CD8-positive, alpha-beta memory T cell (primary cell): ENCODE results near the gene NRAP. TPM values are rescaled to one million over a fixed set of nuclear protein-coding genes. Genes with fewer than 3 reads are reported as not detected.

Source experiments
- CTCF ChIA-PET: fragments of 350-600 bp; sonication (Branson Sonifier 250); formaldehyde crosslinking; loops from one replicate; lab custom pipeline; 2021; ENCODE audit warnings: antibody characterized with exemption; lab: Charles Lee
- POLR2A ChIA-PET: fragments of 350-600 bp; sonication (Branson Sonifier 250); formaldehyde crosslinking; loops from one replicate; lab custom pipeline; 2021; ENCODE audit warnings: antibody characterized with exemption; lab: Charles Lee
- DNase-seq, 5 donors: peaks; one replicate each; pipeline versions ENCODE4 v3.0.0 to v3.0.0-alpha.2; 2020 to 2022; ENCODE audit warnings: mixed read lengths in 1 of 5
- H3K27ac ChIP-seq: one replicate; pipeline ENCODE4 v1.7.0; 2013; ENCODE audit warnings: low read depth, mild to moderate bottlenecking, low read length, moderate library complexity
- H3K27me3 ChIP-seq: 2 replicates; pipeline ENCODE4 v1.7.0; 2013; ENCODE audit warnings: low read length, mild to moderate bottlenecking; ENCODE audit not compliant: insufficient read depth, poor library complexity, severe bottlenecking
- H3K36me3 ChIP-seq: 2 replicates; pipeline ENCODE4 v1.7.0; 2013; ENCODE audit warnings: mild to moderate bottlenecking, low read length, moderate library complexity; ENCODE audit not compliant: insufficient read depth
- H3K4me1 ChIP-seq: 2 replicates; pipeline ENCODE4 v1.7.0; 2013; ENCODE audit warnings: mild to moderate bottlenecking, low read length, moderate library complexity; ENCODE audit not compliant: insufficient read depth
- H3K4me3 ChIP-seq: 2 replicates; pipeline ENCODE4 v1.7.0; 2013; ENCODE audit warnings: mild to moderate bottlenecking, low read length
- H3K9me3 ChIP-seq: 2 replicates; pipeline ENCODE4 v1.7.0; 2013; ENCODE audit warnings: mild to moderate bottlenecking, low read length
- H3K27ac Mint-ChIP-seq, 8 donors: one replicate each; pipeline ENCODE4 v1.8.0; 2020 to 2021; ENCODE audit warnings: mixed read lengths in 8 of 8, mild to moderate bottlenecking in 6 of 8, inconsistent platforms in 3 of 8, moderate library complexity in 3 of 8
- H3K27me3 Mint-ChIP-seq, 2 donors: one replicate each; pipeline ENCODE4 v1.8.0; 2020 to 2021; ENCODE audit warnings: mixed read lengths in 2 of 2, mild to moderate bottlenecking in 1 of 2, moderate library complexity in 1 of 2
- H3K36me3 Mint-ChIP-seq, 3 donors: one replicate each; pipeline ENCODE4 v1.8.0; 2020 to 2021; ENCODE audit warnings: mixed read lengths in 3 of 3, inconsistent platforms in 1 of 3, mild to moderate bottlenecking in 1 of 3
- H3K4me1 Mint-ChIP-seq, 3 donors: one replicate each; pipeline ENCODE4 v1.8.0; 2020 to 2021; ENCODE audit warnings: mixed read lengths in 3 of 3, inconsistent platforms in 1 of 3, mild to moderate bottlenecking in 1 of 3
- H3K4me3 Mint-ChIP-seq, 7 donors: one replicate each; pipeline ENCODE4 v1.8.0; 2020 to 2021; ENCODE audit warnings: mixed read lengths in 7 of 7, mild to moderate bottlenecking in 6 of 7, moderate library complexity in 4 of 7, inconsistent platforms in 2 of 7
- H3K9me3 Mint-ChIP-seq, 5 donors: one replicate each; pipeline ENCODE4 v1.8.0; 2020 to 2022; ENCODE audit warnings: mixed read lengths in 5 of 5, mild to moderate bottlenecking in 3 of 5, moderate library complexity in 2 of 5, inconsistent platforms in 1 of 5
- polyA plus RNA-seq: library from polyadenylated mRNA; unstranded; fragments of 300-500 nt; fragmentation: Illumina TruSeq; gene quantifications from one replicate; pipeline ENCODE4 v1.2.3, GENCODE V29; 2021
- total RNA-seq, 2 experiments: library from RNA; stranded (reverse); gene quantifications; one replicate each; pipeline ENCODE4 v1.2.3, GENCODE V29; 2021

Gene NRAP
- total and polyA plus RNA-seq, 3 experiments from 2014 or later: not detected

DNA sequence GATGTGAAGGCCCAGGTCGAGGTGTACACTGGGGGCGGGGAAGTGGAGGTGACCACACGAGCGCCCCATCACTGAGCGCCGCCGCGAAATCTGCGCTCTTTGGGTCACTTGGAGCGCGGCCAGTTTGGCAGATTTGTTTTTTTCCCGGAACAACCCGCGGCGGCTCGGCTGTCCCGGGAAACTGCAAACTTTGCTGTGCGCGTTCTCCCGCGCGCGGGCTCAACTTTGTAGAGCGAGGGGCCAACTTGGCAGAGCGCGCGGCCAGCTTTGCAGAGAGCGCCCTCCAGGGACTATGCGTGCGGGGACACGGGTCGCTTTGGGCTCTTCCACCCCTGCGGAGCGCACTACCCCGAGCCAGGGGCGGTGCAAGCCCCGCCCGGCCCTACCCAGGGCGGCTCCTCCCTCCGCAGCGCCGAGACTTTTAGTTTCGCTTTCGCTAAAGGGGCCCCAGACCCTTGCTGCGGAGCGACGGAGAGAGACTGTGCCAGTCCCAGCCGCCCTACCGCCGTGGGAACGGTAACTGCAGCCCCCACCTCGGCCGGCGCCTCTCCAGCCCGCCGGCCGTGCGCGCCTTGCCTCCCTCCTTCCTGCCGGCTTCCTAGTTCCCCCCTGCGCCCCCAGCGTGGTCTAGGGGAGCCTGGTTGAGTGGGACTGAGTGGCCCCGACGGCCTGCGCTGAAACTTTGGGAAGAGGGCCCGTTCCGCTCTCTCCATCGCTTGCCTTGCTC, 15.8 kb upstream of the NRAP start, which contains the start of gene CASP7:
CASP7 (plus strand) TSS at position 450 of the 727 bp plus-strand sequence. CDS start 17,582 bp downstream, outside the sequence.
- CTCF ChIA-PET: interaction anchor here (0.7 to 2.5 kb wide), 7 partner anchors 9 to 281 kb away, joined by 3 to 11 read pairs (median 4); partner anchors contain the start of gene NRAP
- peak; percentile 74 to 88 (median 78) for DNase-seq
- POLR2A ChIA-PET: no interaction called here
- H3K27ac Mint-ChIP-seq: peak within 1 kb of the TSS; percentile 86 to 98 (median 94)
- peaks cover 0 to 5% (median 0%) of the 10 kb centered on the region in 5 donors for H3K9me3 Mint-ChIP-seq
- H3K4me1 Mint-ChIP-seq: peaks cover 45 to 54% (median 53%) of the 10 kb centered on the region in 3 donors
- H3K4me3 ChIP-seq: peak within 1 kb of the TSS; percentile 97
- peak within 1 kb of the TSS; percentile 95 to 98 (median 97) for H3K4me3 Mint-ChIP-seq
- no peaks in the 10 kb centered on the region for H3K27me3 Mint-ChIP-seq
- peaks cover 8 to 30% (median 13%) of the 10 kb centered on the region in 3 donors for H3K36me3 Mint-ChIP-seq
- peak within 1 kb of the TSS; percentile 86 for H3K27ac ChIP-seq
- H3K9me3 ChIP-seq: no peaks in the 10 kb centered on the region
- no peaks in the 10 kb centered on the region for H3K36me3 ChIP-seq
- H3K4me1 ChIP-seq: peaks cover 24% of the 10 kb centered on the region
- no peaks in the 10 kb centered on the region for H3K27me3 ChIP-seq

DNA sequence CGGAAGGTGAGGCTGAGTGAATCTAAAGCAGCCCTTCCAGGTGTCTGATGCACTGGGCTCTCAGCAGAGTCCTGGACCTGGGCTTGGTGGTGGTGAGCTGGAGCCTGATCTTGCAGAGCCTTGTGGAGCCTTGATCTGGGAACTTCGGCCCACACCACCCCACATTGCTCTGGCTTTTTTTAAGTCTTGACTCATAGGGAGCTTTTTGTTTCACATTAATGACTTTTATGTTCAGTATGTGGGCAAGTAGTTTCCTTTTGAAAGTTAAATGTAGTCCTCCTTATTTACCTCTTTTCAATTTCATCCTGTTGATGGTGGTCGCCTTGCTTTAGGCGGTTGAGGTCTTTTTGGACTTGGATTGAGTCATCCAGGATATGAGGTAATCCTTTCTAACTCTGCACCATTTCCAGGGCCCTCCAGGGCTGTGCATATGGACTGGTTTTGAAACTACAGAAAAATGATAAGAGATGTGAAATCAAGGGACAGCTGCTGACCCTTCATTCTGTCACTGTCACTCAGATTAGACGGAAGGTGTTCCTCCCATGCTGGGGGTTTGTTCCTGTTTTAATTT, 2.9 kb upstream of the NRAP start:
- ChIA-PET CTCF (no interaction called here), POLR2A (no interaction called here)
- H3K4me3 ChIP-seq: no peak overlapping the region
- Mint-ChIP-seq H3K9me3 (peaks cover 11 to 14% (median 12%) of the 10 kb centered on the region in 5 donors), H3K27me3 (peaks cover 12 to 35% of the 10 kb centered on the region in 2 donors), H3K4me3 (no peak overlapping the region), H3K36me3 (peaks cover 0 to 9% (median 0%) of the 10 kb centered on the region in 3 donors), H3K27ac (no peak overlapping the region), H3K4me1 (no peaks in the 10 kb centered on the region)
- H3K27me3 ChIP-seq: no peaks in the 10 kb centered on the region
- no peaks in the 10 kb centered on the region for H3K4me1 ChIP-seq
- DNase-seq: no peak
- no peaks in the 10 kb centered on the region for H3K36me3 ChIP-seq
- H3K9me3 ChIP-seq: no peaks in the 10 kb centered on the region
- H3K27ac ChIP-seq: no peak overlapping the region

DNA sequence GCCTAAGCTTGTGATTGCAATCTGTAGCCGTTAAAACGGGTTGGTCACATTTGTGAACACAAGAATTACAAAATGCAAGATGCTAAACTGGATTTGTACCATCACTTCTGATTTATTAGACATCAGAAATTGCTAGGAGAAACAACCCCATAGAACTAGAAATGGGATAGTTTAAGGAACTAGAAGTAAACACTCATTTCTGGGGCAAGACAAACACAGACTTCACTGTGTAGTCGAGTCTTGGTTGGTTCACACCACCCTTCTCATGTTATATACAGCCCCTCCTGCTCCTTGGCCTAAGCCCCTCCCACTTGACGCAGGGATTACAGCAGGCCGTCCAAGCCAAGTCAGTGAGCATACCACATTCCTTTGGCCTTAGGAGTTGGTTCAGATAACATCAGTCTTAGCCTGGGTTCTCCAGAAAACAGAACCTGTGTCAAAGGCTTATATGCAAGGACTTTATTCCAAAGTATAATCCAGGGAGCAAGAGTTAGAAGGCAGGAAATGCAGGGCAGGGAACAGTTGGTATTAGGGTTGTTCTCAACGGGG, 2.0 kb upstream of the NRAP start:
- Histone ChIP-seq H3K27me3 (no peaks in the 10 kb centered on the region), H3K4me1 (no peaks in the 10 kb centered on the region), H3K9me3 (no peaks in the 10 kb centered on the region), H3K27ac (no peak overlapping the region), H3K4me3 (no peak overlapping the region), H3K36me3 (no peaks in the 10 kb centered on the region)
- Mint-ChIP-seq H3K9me3 (peaks cover 9 to 10% (median 10%) of the 10 kb centered on the region in 5 donors), H3K4me3 (no peak overlapping the region), H3K4me1 (no peaks in the 10 kb centered on the region), H3K36me3 (peaks cover 0 to 9% (median 0%) of the 10 kb centered on the region in 3 donors), H3K27ac (no peak overlapping the region), H3K27me3 (peaks cover 10 to 28% of the 10 kb centered on the region in 2 donors)
- ChIA-PET CTCF (no interaction called here), POLR2A (no interaction called here)
- DNase-seq: no peak

DNA sequence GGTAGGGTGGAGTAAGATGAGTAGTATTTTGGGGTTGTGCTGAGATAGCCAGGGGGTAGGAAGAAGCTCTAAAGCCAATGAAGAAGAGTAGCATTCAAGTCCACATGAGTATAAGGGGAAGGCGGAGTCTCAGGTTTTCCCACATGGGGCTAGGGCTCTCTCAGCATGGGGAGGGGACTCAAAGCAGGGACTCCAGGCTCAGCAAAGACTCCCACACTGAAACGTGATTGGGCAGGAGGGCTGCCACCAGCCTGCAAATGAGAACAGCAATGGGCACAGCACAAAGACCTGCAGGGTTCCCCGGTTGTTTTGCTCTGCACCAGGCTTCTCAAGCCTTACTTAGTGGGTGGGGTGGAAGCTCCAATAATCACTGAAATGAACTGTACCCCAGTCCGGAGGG, 1.5 kb upstream of the NRAP start:
- ChIA-PET CTCF (no interaction called here), POLR2A (no interaction called here)
- no peaks in the 10 kb centered on the region for H3K9me3 ChIP-seq
- no peak overlapping the region for H3K4me3 ChIP-seq
- no peak for DNase-seq
- H3K27me3 ChIP-seq: no peaks in the 10 kb centered on the region
- peaks cover 0 to 5% (median 0%) of the 10 kb centered on the region in 3 donors for H3K36me3 Mint-ChIP-seq
- no peak overlapping the region for H3K27ac Mint-ChIP-seq
- H3K9me3 Mint-ChIP-seq: peaks cover 4 to 5% (median 5%) of the 10 kb centered on the region in 5 donors
- no peaks in the 10 kb centered on the region for H3K4me1 ChIP-seq
- no peak overlapping the region for H3K4me3 Mint-ChIP-seq
- H3K4me1 Mint-ChIP-seq: no peaks in the 10 kb centered on the region
- H3K36me3 ChIP-seq: no peaks in the 10 kb centered on the region
- H3K27me3 Mint-ChIP-seq: peaks cover 4 to 23% of the 10 kb centered on the region in 2 donors
- no peak overlapping the region for H3K27ac ChIP-seq

DNA sequence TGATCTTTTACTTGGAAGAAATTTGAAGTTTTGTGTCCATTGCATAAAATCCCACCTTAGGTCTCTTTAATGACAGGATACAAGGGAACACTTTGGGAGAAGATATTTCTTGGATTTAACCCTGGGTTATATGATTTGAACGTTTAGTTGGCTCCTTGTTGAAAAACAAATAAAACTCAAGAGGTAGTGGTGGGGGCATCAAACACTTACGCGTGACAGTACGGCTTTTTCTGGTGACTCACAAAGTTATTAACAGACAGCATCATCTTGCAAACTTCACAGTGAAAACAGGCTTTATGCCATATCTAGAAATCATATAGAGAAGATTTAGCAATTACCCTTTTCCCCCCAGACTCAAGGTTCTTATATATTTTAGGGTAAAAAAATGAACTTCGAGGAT, 699 bp downstream of the NRAP start:
- H3K36me3 Mint-ChIP-seq: no peaks in the 10 kb centered on the region
- no peak overlapping the region for H3K27ac Mint-ChIP-seq
- no peaks in the 10 kb centered on the region for H3K27me3 ChIP-seq
- H3K36me3 ChIP-seq: no peaks in the 10 kb centered on the region
- H3K9me3 Mint-ChIP-seq: no peaks in the 10 kb centered on the region
- ChIA-PET CTCF (interaction anchor here (1.3 kb wide), 1 partner anchor 17 kb away, joined by 3 read pairs; no protein-coding TSS in a partner anchor), POLR2A (no interaction called here)
- H3K27ac ChIP-seq: no peak overlapping the region
- H3K4me1 Mint-ChIP-seq: no peaks in the 10 kb centered on the region
- no peak overlapping the region for H3K4me3 Mint-ChIP-seq
- no peak overlapping the region for H3K4me3 ChIP-seq
- no peak for DNase-seq
- no peaks in the 10 kb centered on the region for H3K9me3 ChIP-seq
- H3K27me3 Mint-ChIP-seq: peaks cover 0 to 19% of the 10 kb centered on the region in 2 donors
- no peaks in the 10 kb centered on the region for H3K4me1 ChIP-seq

DNA sequence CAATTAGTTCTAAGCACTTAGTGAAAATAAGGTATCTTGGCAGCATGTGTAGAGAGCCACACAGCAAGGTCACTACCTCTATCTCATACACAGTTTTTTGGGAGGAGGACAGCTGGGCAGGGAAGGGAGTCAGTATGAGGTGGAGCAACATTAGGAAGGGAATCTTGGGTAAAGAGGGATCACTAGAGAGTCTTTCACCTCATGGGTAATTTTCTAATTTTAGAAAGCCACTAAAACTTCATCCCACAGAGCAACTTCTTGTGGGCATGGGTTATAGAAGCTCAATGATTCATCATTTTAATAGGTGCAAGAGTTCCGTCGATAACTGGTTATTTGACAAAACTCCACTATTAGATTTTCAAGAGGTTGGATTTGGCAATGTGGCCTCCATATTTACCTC, 2.5 kb downstream of the NRAP start:
- Mint-ChIP-seq H3K27ac (no peak overlapping the region), H3K4me1 (no peaks in the 10 kb centered on the region), H3K4me3 (no peak overlapping the region), H3K36me3 (no peaks in the 10 kb centered on the region), H3K9me3 (no peaks in the 10 kb centered on the region), H3K27me3 (peaks cover 3 to 19% of the 10 kb centered on the region in 2 donors)
- H3K4me3 ChIP-seq: no peak overlapping the region
- ChIA-PET POLR2A (no interaction called here), CTCF (no interaction called here)
- no peak overlapping the region for H3K27ac ChIP-seq
- H3K9me3 ChIP-seq: no peaks in the 10 kb centered on the region
- no peak for DNase-seq
- H3K36me3 ChIP-seq: no peaks in the 10 kb centered on the region
- H3K27me3 ChIP-seq: no peaks in the 10 kb centered on the region
- no peaks in the 10 kb centered on the region for H3K4me1 ChIP-seq

DNA sequence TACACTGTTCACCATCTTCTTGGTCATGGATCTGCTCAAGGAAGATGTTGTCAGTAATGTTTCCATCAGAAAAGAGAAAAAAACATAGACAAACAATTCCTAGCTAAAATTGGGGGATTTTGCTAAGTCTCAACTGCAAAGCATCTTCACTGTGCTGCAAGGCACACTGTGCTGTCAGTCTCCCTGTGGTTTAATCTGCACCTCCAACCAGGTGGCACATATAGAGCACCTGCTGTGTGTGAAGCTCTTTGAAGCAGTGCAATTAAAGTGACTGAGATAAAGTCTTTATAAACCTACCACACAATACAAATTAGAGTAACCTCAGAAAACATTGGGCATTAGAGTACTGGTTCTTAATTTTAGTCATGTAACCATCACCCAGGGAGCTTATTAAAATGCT, 6.3 kb downstream of the NRAP start:
- Histone ChIP-seq H3K9me3 (no peaks in the 10 kb centered on the region), H3K36me3 (no peaks in the 10 kb centered on the region), H3K4me1 (no peaks in the 10 kb centered on the region), H3K27ac (no peak overlapping the region), H3K4me3 (no peak overlapping the region), H3K27me3 (no peaks in the 10 kb centered on the region)
- no peak overlapping the region for H3K4me3 Mint-ChIP-seq
- H3K27ac Mint-ChIP-seq: no peak overlapping the region
- H3K9me3 Mint-ChIP-seq: no peaks in the 10 kb centered on the region
- H3K4me1 Mint-ChIP-seq: no peaks in the 10 kb centered on the region
- POLR2A ChIA-PET: no interaction called here
- no peak for DNase-seq
- CTCF ChIA-PET: no interaction called here
- H3K27me3 Mint-ChIP-seq: peaks cover 3 to 35% of the 10 kb centered on the region in 2 donors
- no peaks in the 10 kb centered on the region for H3K36me3 Mint-ChIP-seq

DNA sequence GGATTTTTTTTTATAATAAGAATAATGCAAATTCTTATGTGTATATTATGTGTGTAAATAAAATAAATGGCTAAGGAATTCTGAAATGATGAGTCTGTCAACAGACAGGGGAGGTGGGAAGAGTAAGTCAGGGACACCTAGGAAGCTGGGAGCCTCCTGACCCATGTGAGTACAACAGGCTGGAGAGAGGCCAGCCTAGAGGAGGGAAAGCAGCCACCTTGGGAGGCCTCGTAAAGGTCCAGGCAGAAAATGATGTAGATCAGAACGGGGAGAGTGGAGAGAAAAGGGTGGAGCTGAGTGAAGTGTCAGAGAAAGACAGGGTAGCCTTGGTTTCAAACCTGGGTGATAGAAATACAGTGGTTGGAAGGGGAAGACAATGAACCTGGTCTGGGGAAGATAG, 6.9 kb downstream of the NRAP start:
- Mint-ChIP-seq H3K4me1 (no peaks in the 10 kb centered on the region), H3K9me3 (no peaks in the 10 kb centered on the region), H3K36me3 (no peaks in the 10 kb centered on the region), H3K27ac (no peak overlapping the region), H3K27me3 (peaks cover 4 to 33% of the 10 kb centered on the region in 2 donors), H3K4me3 (no peak overlapping the region)
- Histone ChIP-seq H3K4me3 (no peak overlapping the region), H3K4me1 (no peaks in the 10 kb centered on the region), H3K27ac (no peak overlapping the region), H3K9me3 (no peaks in the 10 kb centered on the region), H3K36me3 (no peaks in the 10 kb centered on the region), H3K27me3 (no peaks in the 10 kb centered on the region)
- no peak for DNase-seq
- ChIA-PET POLR2A (no interaction called here), CTCF (no interaction called here)
